Naive thymus-derived CD4-positive, alpha-beta T cell (primary cell): ENCODE data around the gene UBA3. TPM values are rescaled to one million over a fixed set of nuclear protein-coding genes. Genes with fewer than 3 reads are reported as not detected.

Experiments used
- ATAC-seq: fragments of 150-1000 bp; cut with Tn5 transposase; 2 replicates; pipeline ENCODE4 v1.10.0; 2021; ENCODE audit warnings: mild to moderate bottlenecking, moderate library complexity
- CTCF ChIA-PET: fragments of 350-600 bp; sonication (Branson Sonifier 250); formaldehyde crosslinking; loops from one replicate; lab custom pipeline; 2021; ENCODE audit warnings: antibody characterized with exemption; lab: Charles Lee
- POLR2A ChIA-PET: fragments of 350-600 bp; sonication (Branson Sonifier 250); formaldehyde crosslinking; loops from one replicate; lab custom pipeline; 2021; ENCODE audit warnings: antibody characterized with exemption, inconsistent platforms; lab: Charles Lee
- DNase-seq, 9 donors: peaks; one replicate each; pipeline versions ENCODE4 v3.0.0 to v3.0.0-alpha.2; 2020 to 2022; ENCODE audit warnings: mixed read lengths in 1 of 9
- H3K27ac ChIP-seq: one replicate; pipeline ENCODE4 v1.7.0; 2013; ENCODE audit warnings: mild to moderate bottlenecking, low read depth, low read length, moderate library complexity
- H3K27me3 ChIP-seq, 2 donors: one replicate each; pipeline ENCODE4 v1.7.0; 2013; ENCODE audit warnings: low read length in 2 of 2, mild to moderate bottlenecking in 2 of 2, moderate library complexity in 2 of 2; ENCODE audit not compliant: control insufficient read depth in 2 of 2, insufficient read depth in 2 of 2
- H3K36me3 ChIP-seq, 3 experiments: 1 replicate in 2 of 3; 2 replicates in 1 of 3; pipeline ENCODE4 v1.7.0; 2013; ENCODE audit warnings: low read length in 3 of 3, mild to moderate bottlenecking in 3 of 3, moderate library complexity in 1 of 3; ENCODE audit not compliant: insufficient read depth in 3 of 3, control insufficient read depth in 2 of 3
- H3K4me1 ChIP-seq, 2 donors: one replicate each; pipeline ENCODE4 v1.7.0; 2013; ENCODE audit warnings: low read length in 2 of 2, mild to moderate bottlenecking in 2 of 2, moderate library complexity in 1 of 2; ENCODE audit not compliant: control insufficient read depth in 2 of 2, insufficient read depth in 2 of 2
- H3K4me3 ChIP-seq: 2 replicates; pipeline ENCODE4 v1.7.0; 2013; ENCODE audit warnings: mild to moderate bottlenecking, low read length
- H3K9me3 ChIP-seq, 3 experiments: 1 replicate in 2 of 3; 2 replicates in 1 of 3; pipeline ENCODE4 v1.7.0; 2013; ENCODE audit warnings: low read length in 3 of 3; ENCODE audit not compliant: control insufficient read depth in 2 of 3
- H3K27ac Mint-ChIP-seq, 9 donors: one replicate each; pipeline ENCODE4 v1.8.0; 2020 to 2022; ENCODE audit warnings: mixed read lengths in 9 of 9, mild to moderate bottlenecking in 8 of 9, moderate library complexity in 5 of 9, inconsistent platforms in 2 of 9
- H3K27me3 Mint-ChIP-seq, 5 donors: one replicate each; pipeline ENCODE4 v1.8.0; 2021 to 2022; ENCODE audit warnings: mixed read lengths in 5 of 5, mild to moderate bottlenecking in 1 of 5
- H3K36me3 Mint-ChIP-seq, 5 donors: one replicate each; pipeline ENCODE4 v1.8.0; 2020 to 2022; ENCODE audit warnings: mixed read lengths in 5 of 5, mild to moderate bottlenecking in 3 of 5, inconsistent platforms in 1 of 5
- H3K4me1 Mint-ChIP-seq, 7 donors: one replicate each; pipeline ENCODE4 v1.8.0; 2020 to 2022; ENCODE audit warnings: mixed read lengths in 7 of 7, mild to moderate bottlenecking in 3 of 7, inconsistent platforms in 1 of 7
- H3K4me3 Mint-ChIP-seq, 10 donors: one replicate each; pipeline ENCODE4 v1.8.0; 2020 to 2022; ENCODE audit warnings: mild to moderate bottlenecking in 10 of 10, mixed read lengths in 10 of 10, moderate library complexity in 6 of 10, inconsistent platforms in 2 of 10
- H3K9me3 Mint-ChIP-seq, 11 donors: one replicate each; pipeline ENCODE4 v1.8.0; 2020 to 2022; ENCODE audit warnings: mixed read lengths in 11 of 11, mild to moderate bottlenecking in 4 of 11, inconsistent platforms in 1 of 11, moderate library complexity in 1 of 11
- intact Hi-C, 2 donors: fragments of 100-400 bp; cut with micrococcal nuclease; formaldehyde crosslinking; loops; one replicate each; pipeline ENCODE4 v1.15.1; 2023
- polyA plus RNA-seq, 2 donors: library from polyadenylated mRNA; unstranded; fragments of 300-500 nt; fragmentation: Illumina TruSeq; gene quantifications; one replicate each; pipeline ENCODE4 v1.2.3, GENCODE V29; 2021
- total RNA-seq, 6 experiments: library from RNA in 5 of 6; stranded (reverse) in 5 of 6; gene quantifications; 1 replicate in 5 of 6; 2 replicates in 1 of 6; pipeline ENCODE4 v1.2.3 and lab custom pipeline; 2021 to 2026

The UBA3 gene
- total and polyA plus RNA-seq, 7 experiments from 2014 or later: 36.6 to 120 (median 62.4) TPM

DNA sequence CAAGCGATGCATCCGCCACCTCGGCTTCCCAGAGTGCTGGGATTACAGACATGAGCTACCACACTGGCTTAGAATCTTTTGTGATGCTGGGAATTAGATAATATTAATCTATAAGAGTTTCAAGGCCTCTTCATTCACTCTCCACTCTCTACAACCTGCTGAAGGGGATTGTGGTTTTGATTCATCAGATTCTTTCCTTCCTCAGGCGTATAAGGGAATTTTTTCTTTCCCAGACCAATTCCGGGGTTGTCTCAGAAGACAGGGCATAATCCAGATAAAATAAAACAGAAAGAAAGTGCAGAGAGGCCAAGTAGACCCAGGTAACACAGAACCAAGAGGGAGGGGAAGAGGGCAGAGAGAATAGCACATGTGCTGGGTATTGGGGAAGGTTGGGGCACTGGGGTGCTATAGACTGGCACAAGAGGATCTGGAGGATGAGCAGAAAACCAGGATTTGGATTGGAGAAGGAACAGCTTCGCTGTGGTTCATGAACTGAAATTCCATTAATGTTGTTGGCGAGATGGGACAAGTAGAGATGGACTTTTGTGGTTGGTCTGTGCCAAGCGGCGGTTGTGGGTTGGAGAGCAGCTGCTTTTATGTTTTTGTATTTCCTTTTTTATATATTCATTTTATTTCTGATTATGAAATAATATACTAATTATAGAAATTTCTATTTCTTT lies 17.4 kb upstream of the UBA3 start:
- ChIA-PET CTCF (interaction anchor here (0.7 kb wide), 1 partner anchor 941 kb away, joined by 3 read pairs; no protein-coding TSS in a partner anchor), POLR2A (interaction anchor here (0.6 to 1.0 kb wide), 2 partner anchors 9 to 17 kb away, joined by 4 read pairs; no protein-coding TSS in a partner anchor)
- Histone ChIP-seq H3K27me3 (no peaks in the 10 kb centered on the region), H3K9me3 (no peaks in the 10 kb centered on the region), H3K27ac (peak overlapping the region; percentile 67), H3K36me3 (peaks cover 2 to 13% (median 4%) of the 10 kb centered on the region in 3 experiments), H3K4me3 (no peak overlapping the region), H3K4me1 (peaks cover 56 to 57% of the 10 kb centered on the region in 2 donors)
- DNase-seq (no peak), ATAC-seq (no peak)
- Mint-ChIP-seq H3K4me3 (peak overlapping the region in 9 of 10 donors; percentile 29 to 92 (median 58)), H3K4me1 (peaks cover 58 to 92% (median 73%) of the 10 kb centered on the region in 7 donors), H3K9me3 (peaks cover 0 to 2% (median 0%) of the 10 kb centered on the region in 11 donors), H3K27me3 (no peaks in the 10 kb centered on the region), H3K36me3 (peaks cover 9 to 43% (median 22%) of the 10 kb centered on the region in 5 donors), H3K27ac (peak overlapping the region; percentile 8 to 98 (median 90))
- intact Hi-C loops: loop anchor here in 1 of 2 donors (5.0 kb wide), 1 partner anchor 100 kb away; no protein-coding TSS in a partner anchor

DNA sequence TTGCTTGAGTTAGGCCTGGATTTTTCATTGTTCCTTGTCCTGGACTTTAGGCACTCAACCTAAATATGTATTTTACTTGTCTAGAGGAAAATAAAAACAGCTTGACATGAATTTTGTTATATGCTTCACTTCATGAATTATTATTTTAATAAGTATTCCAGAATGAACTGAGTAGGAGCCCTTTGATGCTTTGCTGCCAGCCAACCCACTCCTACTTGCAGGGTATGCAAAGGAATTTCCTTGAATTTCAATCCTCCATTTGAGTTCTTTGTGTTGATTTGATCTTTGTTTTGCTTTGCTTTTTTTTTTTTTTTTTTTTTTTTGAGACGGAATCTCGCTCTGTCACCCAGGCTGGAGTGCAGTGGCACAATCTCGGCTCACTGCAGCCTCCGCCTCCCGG lies 16.1 kb upstream of the UBA3 start:
- Mint-ChIP-seq H3K36me3 (peaks cover 0 to 39% (median 17%) of the 10 kb centered on the region in 5 donors), H3K4me3 (peak overlapping the region; percentile 53 to 92 (median 77)), H3K27ac (peak overlapping the region; percentile 89 to 98 (median 92))

GRCh38 chr3:69095636-69096035 lies 15.5 kb upstream of the UBA3 start:
- peak overlapping the region; percentile 66 to 92 (median 78) for H3K4me3 Mint-ChIP-seq
- peaks cover 0 to 2% (median 0%) of the 10 kb centered on the region in 11 donors for H3K9me3 Mint-ChIP-seq
- ATAC-seq: no peak
- no peaks in the 10 kb centered on the region for H3K27me3 Mint-ChIP-seq
- intact Hi-C loops: loop anchor here in 1 of 2 donors (2.0 to 5.0 kb wide), 2 partner anchors 15 to 102 kb away; partner anchors contain the start of gene UBA3
- Histone ChIP-seq H3K4me1 (peaks cover 62 to 64% of the 10 kb centered on the region in 2 donors), H3K36me3 (no peaks in the 10 kb centered on the region), H3K9me3 (no peaks in the 10 kb centered on the region), H3K27ac (peak overlapping the region; percentile 67), H3K4me3 (no peak overlapping the region), H3K27me3 (no peaks in the 10 kb centered on the region)
- H3K36me3 Mint-ChIP-seq: peaks cover 0 to 41% (median 18%) of the 10 kb centered on the region in 5 donors
- POLR2A ChIA-PET: interaction anchor here (6.7 kb wide), 1 partner anchor 13 kb away, joined by 96 read pairs; the partner anchor contains the start of genes ARL6IP5 and UBA3
- peak overlapping the region; percentile 89 to 98 (median 92) for H3K27ac Mint-ChIP-seq
- peaks cover 71 to 95% (median 77%) of the 10 kb centered on the region in 7 donors for H3K4me1 Mint-ChIP-seq
- peak in 4 of 9 donors; percentile 18 to 57 (median 24) for DNase-seq
- CTCF ChIA-PET: no interaction called here

More for the DNA sequence above, 16.1 kb upstream of the UBA3 start:
- no peak for ATAC-seq
- Histone ChIP-seq H3K4me1 (peaks cover 59 to 65% of the 10 kb centered on the region in 2 donors), H3K27me3 (no peaks in the 10 kb centered on the region), H3K27ac (peak overlapping the region; percentile 67), H3K36me3 (peaks cover 0 to 4% (median 0%) of the 10 kb centered on the region in 3 experiments), H3K4me3 (no peak overlapping the region), H3K9me3 (no peaks in the 10 kb centered on the region)
- intact Hi-C loops: loop anchor here in 1 of 2 donors (5.0 kb wide), 1 partner anchor 101 kb away; no protein-coding TSS in a partner anchor
- H3K27me3 Mint-ChIP-seq: no peaks in the 10 kb centered on the region
- H3K4me1 Mint-ChIP-seq: peaks cover 67 to 93% (median 74%) of the 10 kb centered on the region in 7 donors
- H3K9me3 Mint-ChIP-seq: peaks cover 0 to 2% (median 0%) of the 10 kb centered on the region in 11 donors
- ChIA-PET POLR2A (interaction anchor here (6.7 kb wide), 1 partner anchor 13 kb away, joined by 96 read pairs; the partner anchor contains the start of genes ARL6IP5 and UBA3), CTCF (no interaction called here)
- DNase-seq: no peak

DNA sequence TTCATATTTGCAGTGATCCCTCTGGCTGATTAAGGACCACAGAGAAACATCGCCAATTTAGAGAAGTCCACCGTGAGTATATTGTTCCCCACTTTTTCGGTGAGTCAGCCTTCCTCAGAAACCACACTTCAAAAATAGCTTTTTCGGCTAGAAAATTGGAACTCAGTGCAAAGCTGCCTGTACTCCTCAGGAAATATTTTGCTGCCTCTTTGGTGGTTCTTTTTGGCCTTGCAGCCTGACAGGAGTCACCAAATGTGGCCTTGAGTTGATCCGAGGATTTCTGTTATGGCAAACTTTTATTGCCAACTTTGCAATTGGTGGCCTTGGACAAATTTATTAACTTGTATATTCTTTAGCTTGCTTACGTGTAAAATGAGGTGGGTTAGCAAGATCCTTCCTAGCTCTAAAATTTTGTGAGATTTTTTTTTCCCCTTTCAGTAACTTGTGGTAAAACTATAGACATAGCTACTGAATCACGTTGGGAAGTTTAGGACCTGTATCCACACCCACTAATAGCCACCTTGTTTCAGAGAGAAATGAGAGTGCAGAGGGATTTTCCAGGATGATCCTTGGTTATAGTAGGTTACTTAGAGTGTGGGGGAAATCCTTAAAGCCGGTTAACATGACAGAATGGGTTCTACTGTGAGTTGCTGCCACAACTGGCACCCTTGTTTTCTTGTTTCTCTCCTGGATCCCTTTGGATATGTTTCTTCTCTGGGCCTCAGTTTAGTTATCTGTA lies 14.5 kb upstream of the UBA3 start:
- POLR2A ChIA-PET: interaction anchor here (0.7 to 6.7 kb wide), 3 partner anchors 12 to 42 kb away, joined by 3 to 96 read pairs (median 6); partner anchors contain the start of genes ARL6IP5, TMF1 and UBA3

DNA sequence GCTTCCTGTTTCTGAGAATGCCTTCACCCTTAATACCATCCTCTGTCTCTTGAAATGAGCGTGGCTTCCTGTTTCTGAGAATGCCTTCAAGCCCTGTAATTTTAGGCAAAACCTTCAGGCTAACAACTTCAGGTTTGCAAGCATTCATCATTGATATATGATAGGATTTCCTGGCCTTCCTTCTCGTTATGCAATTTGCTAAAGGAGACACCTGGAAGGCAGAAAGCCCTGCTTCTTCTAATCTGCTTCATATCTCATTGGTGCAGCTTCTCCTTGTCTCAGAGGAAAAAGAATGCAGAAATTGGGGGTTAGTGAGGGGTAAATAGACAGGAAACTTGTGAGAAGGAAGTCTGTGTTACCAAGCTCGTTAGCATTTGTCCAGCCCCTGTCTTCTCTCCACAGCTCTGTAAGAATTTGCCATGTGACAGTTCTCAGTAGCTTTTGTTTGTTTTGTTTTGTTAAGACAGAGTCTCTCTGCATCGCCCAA lies 11.9 kb upstream of the UBA3 start:
- peaks cover 0 to 2% (median 0%) of the 10 kb centered on the region in 11 donors for H3K9me3 Mint-ChIP-seq
- H3K4me3 Mint-ChIP-seq: peak overlapping the region; percentile 70 to 94 (median 79)
- peak in 7 of 9 donors; percentile 46 to 67 (median 60) for DNase-seq
- H3K27ac ChIP-seq: peak overlapping the region; percentile 76
- H3K27ac Mint-ChIP-seq: peak overlapping the region; percentile 90 to 98 (median 93)
- H3K27me3 ChIP-seq: no peaks in the 10 kb centered on the region
- peak; percentile 77 for ATAC-seq
- H3K36me3 Mint-ChIP-seq: peaks cover 0 to 56% (median 19%) of the 10 kb centered on the region in 5 donors
- H3K27me3 Mint-ChIP-seq: no peaks in the 10 kb centered on the region
- H3K9me3 ChIP-seq: no peaks in the 10 kb centered on the region
- intact Hi-C loops: loop anchor here (1.0 to 2.0 kb wide), 4 partner anchors 8 to 40 kb away; partner anchors contain the start of genes ARL6IP5 (in 2 of the 2) and TMF1 (in 2 of the 2)
- H3K4me3 ChIP-seq: peak overlapping the region; percentile 40
- H3K4me1 Mint-ChIP-seq: peaks cover 62 to 93% (median 85%) of the 10 kb centered on the region in 7 donors
- peaks cover 77 to 83% of the 10 kb centered on the region in 2 donors for H3K4me1 ChIP-seq
- no peaks in the 10 kb centered on the region for H3K36me3 ChIP-seq
- ChIA-PET POLR2A (interaction anchor here (0.7 to 6.7 kb wide), 9 partner anchors 9 to 79 kb away, joined by 3 to 96 read pairs (median 5); partner anchors contain the start of genes ARL6IP5, EOGT, TMF1 and UBA3), CTCF (interaction anchor here (1.2 to 3.2 kb wide), 2 partner anchors 29 to 33 kb away, joined by 3 to 12 read pairs; no protein-coding TSS in a partner anchor)

More for the DNA sequence above, 14.5 kb upstream of the UBA3 start:
- Histone ChIP-seq H3K27me3 (no peaks in the 10 kb centered on the region), H3K4me3 (peak overlapping the region; percentile 38), H3K4me1 (peaks cover 70 to 72% of the 10 kb centered on the region in 2 donors), H3K27ac (peak overlapping the region; percentile 76), H3K9me3 (no peaks in the 10 kb centered on the region), H3K36me3 (no peaks in the 10 kb centered on the region)
- intact Hi-C loops: loop anchor here in 1 of 2 donors (2.0 to 5.0 kb wide), 2 partner anchors 14 to 103 kb away; partner anchors contain the start of gene UBA3
- peak; percentile 26 for ATAC-seq
- Mint-ChIP-seq H3K9me3 (peaks cover 0 to 2% (median 0%) of the 10 kb centered on the region in 11 donors), H3K4me3 (peak overlapping the region; percentile 70 to 92 (median 78)), H3K27me3 (no peaks in the 10 kb centered on the region), H3K36me3 (peaks cover 0 to 47% (median 23%) of the 10 kb centered on the region in 5 donors), H3K27ac (peak overlapping the region; percentile 81 to 98 (median 93)), H3K4me1 (peaks cover 72 to 96% (median 81%) of the 10 kb centered on the region in 7 donors)
- CTCF ChIA-PET: no interaction called here
- no peak for DNase-seq
